Neural cell (in vitro differentiated cells): Measurements from ENCODE around the gene LMO7.

Experiments used
- POLR2AphosphoS5 ChIP-seq: IDR thresholded peaks from 2 replicates; pipeline ENCODE4 v1.6.1; 2012
- TAF1 ChIP-seq: IDR thresholded peaks from 2 replicates; pipeline ENCODE4 v1.6.1; 2012; ENCODE audit warnings: low read depth
- TF ChIP-seq, protein P1 (sequence below): fragments of 450-650 bp; IDR thresholded peaks from 2 replicates; pipeline ENCODE4 v1.5.1; 2014; ENCODE audit warnings: antibody characterized with exemption, mild to moderate bottlenecking, moderate library complexity; ENCODE audit not compliant: poor library complexity, severe bottlenecking

DNA sequence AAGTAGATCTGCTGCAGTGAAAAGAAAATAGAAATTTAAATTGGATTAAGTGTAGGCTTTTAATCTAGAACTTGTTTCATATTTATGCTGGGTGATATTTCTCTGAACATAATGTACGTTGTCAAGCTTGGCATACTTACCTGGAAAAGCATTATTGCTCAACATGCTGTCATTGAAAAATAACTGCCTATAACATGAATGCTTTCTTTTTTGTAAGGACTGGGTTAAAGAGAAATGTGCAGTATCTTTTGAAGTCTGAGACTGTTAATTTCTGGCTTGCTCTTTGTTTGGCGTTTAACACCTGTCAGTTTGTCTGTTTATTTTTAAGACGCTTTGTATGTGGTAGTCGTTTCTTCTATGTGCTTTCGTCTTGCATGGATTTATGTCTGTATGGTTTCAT is 175.2 kb downstream of the LMO7 start:
- TF ChIP-seq TAF1 (no peak), POLR2AphosphoS5 (peak; percentile 14)
- TF ChIP-seq, protein P1, sequence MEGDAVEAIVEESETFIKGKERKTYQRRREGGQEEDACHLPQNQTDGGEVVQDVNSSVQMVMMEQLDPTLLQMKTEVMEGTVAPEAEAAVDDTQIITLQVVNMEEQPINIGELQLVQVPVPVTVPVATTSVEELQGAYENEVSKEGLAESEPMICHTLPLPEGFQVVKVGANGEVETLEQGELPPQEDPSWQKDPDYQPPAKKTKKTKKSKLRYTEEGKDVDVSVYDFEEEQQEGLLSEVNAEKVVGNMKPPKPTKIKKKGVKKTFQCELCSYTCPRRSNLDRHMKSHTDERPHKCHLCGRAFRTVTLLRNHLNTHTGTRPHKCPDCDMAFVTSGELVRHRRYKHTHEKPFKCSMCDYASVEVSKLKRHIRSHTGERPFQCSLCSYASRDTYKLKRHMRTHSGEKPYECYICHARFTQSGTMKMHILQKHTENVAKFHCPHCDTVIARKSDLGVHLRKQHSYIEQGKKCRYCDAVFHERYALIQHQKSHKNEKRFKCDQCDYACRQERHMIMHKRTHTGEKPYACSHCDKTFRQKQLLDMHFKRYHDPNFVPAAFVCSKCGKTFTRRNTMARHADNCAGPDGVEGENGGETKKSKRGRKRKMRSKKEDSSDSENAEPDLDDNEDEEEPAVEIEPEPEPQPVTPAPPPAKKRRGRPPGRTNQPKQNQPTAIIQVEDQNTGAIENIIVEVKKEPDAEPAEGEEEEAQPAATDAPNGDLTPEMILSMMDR = no peak
